AG09309 (cell line): ENCODE measurements around the gene MOGAT1.

Experiments used
- DNase-seq: peaks from one replicate; pipeline ENCODE4 v3.0.0-alpha.2; 2010; ENCODE audit warnings: low read depth
- H3K4me3 ChIP-seq: 2 replicates; pipeline ENCODE4 v1.5.1; 2011; ENCODE audit warnings: mild to moderate bottlenecking, low read depth, low read length, moderate library complexity; ENCODE audit not compliant: control insufficient read depth
- CTCF ChIP-seq: IDR thresholded peaks from 2 replicates; pipeline ENCODE4 v1.5.1; 2011; ENCODE audit warnings: mild to moderate bottlenecking, low read depth, low read length, inconsistent platforms; ENCODE audit not compliant: insufficient read depth, control insufficient read depth; ENCODE audit errors: missing control alignments

The MOGAT1 gene

GRCh38 chr2:222745836-222746559, 74.5 kb downstream of the MOGAT1 start:
- no peak overlapping the region for H3K4me3 ChIP-seq
- no peak for DNase-seq
- no peak for TF ChIP-seq CTCF

GRCh38 chr2:222747526-222748160, 76.2 kb downstream of the MOGAT1 start:
- DNase-seq: no peak
- TF ChIP-seq CTCF: no peak
- no peak overlapping the region for H3K4me3 ChIP-seq

- no peak for DNase-seq
- TF ChIP-seq CTCF: no peak
- H3K4me3 ChIP-seq: no peak overlapping the region
Observed at GRCh38 chr2:222750533-222750932, 79.1 kb downstream of the MOGAT1 start.

GRCh38 chr2:222751238-222751637, 79.8 kb downstream of the MOGAT1 start:
- DNase-seq: no peak
- no peak for TF ChIP-seq CTCF
- H3K4me3 ChIP-seq: no peak overlapping the region

- TF ChIP-seq CTCF: no peak
- DNase-seq: no peak
Observed at GRCh38 chr2:222751821-222752719, 80.6 kb downstream of the MOGAT1 start.

GRCh38 chr2:222752746-222753145, 81.3 kb downstream of the MOGAT1 start:
- no peak overlapping the region for H3K4me3 ChIP-seq
- no peak for DNase-seq

More at GRCh38 chr2:222751821-222752719, 80.6 kb downstream of the MOGAT1 start:
- no peak overlapping the region for H3K4me3 ChIP-seq

More at GRCh38 chr2:222752746-222753145, 81.3 kb downstream of the MOGAT1 start:
- no peak for TF ChIP-seq CTCF
